Suprapubic skin (tissue), 3 donors: ENCODE measurements around the gene DMAC1.

Experiments used
- CTCF ChIP-seq, 2 donors: fragments of 200-600 bp in 1 of 2; fragments of 450-650 bp in 1 of 2; sonication (generic) in 1 of 2; IDR thresholded peaks; one replicate each; pipeline ENCODE4 v1.5.1; 2016 to 2019; ENCODE audit warnings: antibody characterized with exemption in 2 of 2, mild to moderate bottlenecking in 1 of 2, moderate library complexity in 1 of 2
- EP300 ChIP-seq: sonication (generic); formaldehyde crosslinking; IDR thresholded peaks from one replicate; pipeline ENCODE4 v1.6.1; 2017; ENCODE audit warnings: antibody characterized with exemption
- POLR2A ChIP-seq, 2 donors: fragments of 450-650 bp; IDR thresholded peaks; one replicate each; pipeline ENCODE4 v1.6.1; 2017; ENCODE audit warnings: antibody characterized with exemption in 2 of 2, mild to moderate bottlenecking in 2 of 2, moderate library complexity in 2 of 2

- TF ChIP-seq CTCF (IDR thresholded peaks at IDR 0.05), result no peak
- TF ChIP-seq POLR2A (IDR thresholded peaks at IDR 0.05), result no peak
- TF ChIP-seq EP300, result no peak
Measured at GRCh38 chr9:7794196-7794595, 5.4 kb downstream of the DMAC1 start.
